Type B pancreatic cell (in vitro differentiated cells): ENCODE data around the gene ESF1. TPM values are rescaled to one million over a fixed set of nuclear protein-coding genes. Genes with fewer than 3 reads are reported as not detected.

Experiments used
- DNase-seq: peaks from one replicate; pipeline ENCODE4 v3.0.0; 2021; ENCODE audit warnings: mixed read lengths; ENCODE audit not compliant: unreplicated experiment; ENCODE audit errors: extremely low spot score
- H3K27ac Mint-ChIP-seq: 2 replicates; pipeline ENCODE4 v1.8.0; 2021; ENCODE audit warnings: mild to moderate bottlenecking, mixed read lengths
- H3K27me3 Mint-ChIP-seq: 2 replicates; pipeline ENCODE4 v1.8.0; 2021; ENCODE audit warnings: mixed read lengths
- H3K36me3 Mint-ChIP-seq: 2 replicates; pipeline ENCODE4 v1.8.0; 2021; ENCODE audit warnings: mixed read lengths
- H3K4me1 Mint-ChIP-seq: one replicate; pipeline ENCODE4 v1.8.0; 2021; ENCODE audit warnings: mixed read lengths; ENCODE audit not compliant: unreplicated experiment
- H3K4me3 Mint-ChIP-seq: 2 replicates; pipeline ENCODE4 v1.8.0; 2021; ENCODE audit warnings: mild to moderate bottlenecking, mixed read lengths
- H3K9me3 Mint-ChIP-seq: 2 replicates; pipeline ENCODE4 v1.8.0; 2021; ENCODE audit warnings: mixed read lengths
- CTCF ChIP-seq: fragments of 200-600 bp; sonication (generic); conservative IDR thresholded peaks from 2 replicates; pipeline ENCODE4 v1.5.0; 2021; ENCODE audit warnings: antibody characterized with exemption, mild to moderate bottlenecking
- total RNA-seq: library from RNA; stranded (reverse); gene quantifications from 2 replicates; pipeline ENCODE4 v1.2.1, GENCODE V29; 2021; ENCODE audit warnings: low replicate concordance

ESF1 gene
- total RNA-seq, 1 donor from 2014 or later: 17.7 TPM

DNA sequence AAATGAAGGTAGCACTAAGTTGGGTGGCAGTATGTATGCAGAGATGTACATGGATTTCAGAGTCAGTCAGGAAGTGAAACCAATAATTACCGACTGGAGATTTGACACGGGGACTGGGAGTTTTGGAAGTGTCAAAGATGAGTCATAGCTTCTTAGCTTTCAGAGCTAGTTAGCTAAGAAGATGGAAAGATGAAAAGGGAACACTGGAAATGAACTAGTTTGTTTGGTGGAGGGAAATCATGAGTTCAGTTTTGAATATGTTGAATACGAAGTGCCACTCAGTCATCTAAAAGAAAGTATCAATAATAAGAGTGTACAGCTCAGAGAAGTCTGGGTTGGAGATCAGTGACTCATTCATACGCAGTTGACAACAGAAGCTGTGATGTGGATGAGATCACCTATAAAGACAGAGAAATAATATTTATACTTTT, 7.5 kb downstream of the ESF1 start:
- no peak for TF ChIP-seq CTCF
- H3K27ac Mint-ChIP-seq: no peak overlapping the region
- no peaks in the 10 kb centered on the region for H3K27me3 Mint-ChIP-seq

GRCh38 chr20:13775867-13776266, 8.9 kb downstream of the ESF1 start:
- no peaks in the 10 kb centered on the region for H3K27me3 Mint-ChIP-seq
- H3K4me3 Mint-ChIP-seq: no peak overlapping the region
- TF ChIP-seq CTCF: no peak
- DNase-seq: no peak
- H3K9me3 Mint-ChIP-seq: no peaks in the 10 kb centered on the region
- no peak overlapping the region for H3K27ac Mint-ChIP-seq
- peaks cover 24% of the 10 kb centered on the region for H3K36me3 Mint-ChIP-seq
- H3K4me1 Mint-ChIP-seq: peaks cover 6% of the 10 kb centered on the region

More for the DNA sequence above, 7.5 kb downstream of the ESF1 start:
- Mint-ChIP-seq H3K4me3 (no peak overlapping the region), H3K4me1 (peaks cover 8% of the 10 kb centered on the region), H3K9me3 (no peaks in the 10 kb centered on the region), H3K36me3 (peaks cover 24% of the 10 kb centered on the region)
- DNase-seq: no peak

- H3K36me3 Mint-ChIP-seq: peaks cover 27% of the 10 kb centered on the region
- no peaks in the 10 kb centered on the region for H3K27me3 Mint-ChIP-seq
- H3K4me1 Mint-ChIP-seq: no peaks in the 10 kb centered on the region
- no peak overlapping the region for H3K27ac Mint-ChIP-seq
- no peaks in the 10 kb centered on the region for H3K9me3 Mint-ChIP-seq
- no peak overlapping the region for H3K4me3 Mint-ChIP-seq
- TF ChIP-seq CTCF: no peak
- no peak for DNase-seq
These were observed 12.2 kb downstream of the ESF1 start for GRCh38 chr20:13772529-13772928.

- no peaks in the 10 kb centered on the region for H3K4me1 Mint-ChIP-seq
- peak; percentile 82 for TF ChIP-seq CTCF
- no peaks in the 10 kb centered on the region for H3K27me3 Mint-ChIP-seq
- no peak overlapping the region for H3K27ac Mint-ChIP-seq
- no peaks in the 10 kb centered on the region for H3K9me3 Mint-ChIP-seq
- no peak overlapping the region for H3K4me3 Mint-ChIP-seq
- peaks cover 31% of the 10 kb centered on the region for H3K36me3 Mint-ChIP-seq
- DNase-seq: no peak
These were observed 12.8 kb downstream of the ESF1 start for GRCh38 chr20:13771853-13772453.

DNA sequence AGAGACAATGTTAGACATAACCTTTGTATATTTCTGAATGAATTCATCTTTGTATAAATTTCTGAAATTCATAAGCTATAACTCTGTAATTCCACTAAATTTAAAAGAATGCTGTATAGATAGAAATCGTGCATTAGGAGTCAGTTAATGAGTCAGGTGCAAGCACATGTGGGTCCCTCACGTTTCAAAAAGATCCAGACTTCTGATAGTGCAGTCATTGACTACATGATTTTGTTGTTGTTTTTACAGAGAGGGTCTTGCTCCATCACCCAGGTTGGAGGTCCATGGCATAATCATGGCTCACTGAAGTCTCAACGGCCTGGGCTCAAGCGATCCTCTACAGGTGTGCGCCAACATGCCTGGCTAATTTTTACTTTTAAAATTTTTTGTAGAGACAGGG, 14.6 kb downstream of the ESF1 start:
- Mint-ChIP-seq H3K27ac (no peak overlapping the region), H3K4me3 (no peak overlapping the region), H3K27me3 (no peaks in the 10 kb centered on the region), H3K36me3 (peaks cover 42% of the 10 kb centered on the region), H3K4me1 (no peaks in the 10 kb centered on the region), H3K9me3 (no peaks in the 10 kb centered on the region)
- no peak for DNase-seq
- no peak for TF ChIP-seq CTCF
